NCI-H146 treated with DMSO at 0.1 percent for 48 hours (cell line): Measurements from ENCODE around the gene CLEC7A.

ENCODE experiments used
- DNase-seq: peaks from one replicate; lab custom pipeline; 2025; ENCODE audit not compliant: unreplicated experiment; lab: John Stamatoyannopoulos, UW

Gene CLEC7A

GRCh38 chr12:10142976-10143589, 13.1 kb upstream of the CLEC7A start:
- no peak for DNase-seq

DNA sequence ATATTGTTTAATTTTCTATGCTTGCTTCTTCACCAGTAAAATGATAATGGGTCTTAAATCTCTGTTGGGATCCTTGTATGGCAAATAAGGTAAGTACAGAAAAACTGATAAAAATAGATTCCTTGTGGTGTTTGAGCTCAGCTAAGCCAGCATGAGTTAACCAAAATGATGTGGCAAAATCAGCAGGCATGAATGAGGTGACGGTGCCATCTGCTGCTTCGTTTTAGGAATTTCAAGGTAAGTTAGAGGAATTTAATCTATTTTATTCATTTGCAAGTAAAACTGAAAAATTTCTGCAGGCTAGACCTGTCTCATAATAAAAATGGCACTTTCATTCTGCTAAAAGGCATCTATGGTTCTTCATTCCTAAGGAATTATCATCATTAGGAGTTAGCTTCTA, 10.0 kb upstream of the CLEC7A start:
- peak; percentile 35 for DNase-seq

GRCh38 chr12:10136637-10137205, 6.7 kb upstream of the CLEC7A start:
- DNase-seq = no peak

GRCh38 chr12:10135126-10135525, 5.1 kb upstream of the CLEC7A start:
- no peak for DNase-seq

DNA sequence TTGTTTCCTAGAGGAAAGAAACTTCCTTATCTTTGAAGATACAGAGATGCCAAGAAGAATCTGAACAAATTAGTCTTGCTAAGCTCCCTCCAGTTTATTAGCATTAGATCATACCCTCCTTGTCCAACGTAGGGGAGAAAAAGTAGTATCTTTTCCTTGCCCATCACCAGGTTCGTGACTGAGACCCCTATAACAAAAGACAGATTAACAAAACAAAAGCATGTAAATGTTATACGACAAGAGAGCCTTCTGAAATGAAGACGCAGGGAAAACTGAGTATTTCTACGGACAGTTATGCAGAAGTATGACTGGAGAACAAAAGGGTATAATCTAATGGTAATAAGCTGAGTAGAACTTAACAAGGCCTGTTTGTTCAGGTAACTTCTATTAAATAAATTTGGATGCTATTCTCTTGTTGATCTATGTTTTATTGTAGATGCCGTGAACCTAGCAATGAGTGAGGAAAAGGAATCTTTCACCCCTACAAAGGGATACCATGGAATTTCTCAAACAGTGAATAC, 2.9 kb upstream of the CLEC7A start:
- DNase-seq = no peak

- no peak for DNase-seq
Observed at GRCh38 chr12:10131111-10131690, 1.2 kb upstream of the CLEC7A start.

DNA sequence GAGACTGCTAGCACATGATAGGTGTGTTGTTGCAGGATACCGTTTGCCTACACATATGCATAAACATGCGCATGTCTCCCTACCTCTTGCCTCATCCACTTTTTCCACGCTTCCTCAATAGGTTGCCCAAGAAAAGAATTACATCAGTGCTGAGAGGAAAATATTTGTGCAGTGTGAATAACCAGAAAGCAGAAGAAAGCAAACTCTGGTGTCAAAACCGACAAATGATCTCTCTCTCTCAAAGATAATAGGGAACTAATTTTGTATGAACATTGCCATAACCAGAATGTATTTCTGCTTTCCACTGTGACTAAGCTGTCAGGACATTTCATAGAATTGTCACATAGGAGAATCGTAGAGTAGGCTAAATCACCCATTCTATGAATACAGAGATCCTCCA, 1.3 kb downstream of the CLEC7A start:
- DNase-seq = no peak

GRCh38 chr12:10126413-10126812, 3.6 kb downstream of the CLEC7A start:
- no peak for DNase-seq

DNA sequence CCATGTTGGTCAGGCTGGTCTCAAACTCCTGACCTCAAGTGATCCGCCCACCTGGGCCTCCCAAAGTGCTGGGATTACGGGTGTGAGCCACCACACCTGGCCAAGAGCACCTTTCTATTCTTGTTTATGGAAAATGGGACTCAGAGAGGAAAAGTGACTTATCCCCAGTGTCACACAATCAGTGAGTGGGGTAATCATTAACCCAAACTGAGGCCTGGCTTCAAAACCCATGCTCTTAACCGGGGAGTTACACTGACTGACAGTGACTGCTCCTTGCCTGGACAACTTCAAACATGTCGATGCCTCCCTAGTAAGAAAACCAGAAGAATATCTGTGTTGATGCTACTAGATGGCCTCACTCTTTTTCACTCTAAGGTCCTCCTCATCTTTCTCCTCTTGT, 7.3 kb downstream of the CLEC7A start:
- no peak for DNase-seq

DNA sequence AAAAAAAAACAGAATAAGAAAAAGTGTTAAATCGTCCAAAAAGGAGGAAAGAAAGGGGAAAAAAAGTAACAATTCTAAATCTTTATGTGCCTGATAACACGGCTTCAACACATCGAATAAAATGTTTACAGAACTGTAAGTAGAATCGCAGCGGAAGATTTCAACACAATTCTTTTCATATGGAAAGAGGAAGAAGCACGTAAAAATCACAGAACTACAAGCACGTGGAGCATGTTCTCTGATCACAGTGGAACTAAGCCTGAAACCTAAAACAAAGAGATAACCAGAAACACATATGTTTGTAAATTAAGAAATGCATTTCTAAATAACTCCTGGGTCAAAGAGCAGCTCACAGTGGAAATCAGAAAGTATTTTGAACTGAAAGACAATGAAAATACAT, 8.7 kb downstream of the CLEC7A start:
- no peak for DNase-seq

DNA sequence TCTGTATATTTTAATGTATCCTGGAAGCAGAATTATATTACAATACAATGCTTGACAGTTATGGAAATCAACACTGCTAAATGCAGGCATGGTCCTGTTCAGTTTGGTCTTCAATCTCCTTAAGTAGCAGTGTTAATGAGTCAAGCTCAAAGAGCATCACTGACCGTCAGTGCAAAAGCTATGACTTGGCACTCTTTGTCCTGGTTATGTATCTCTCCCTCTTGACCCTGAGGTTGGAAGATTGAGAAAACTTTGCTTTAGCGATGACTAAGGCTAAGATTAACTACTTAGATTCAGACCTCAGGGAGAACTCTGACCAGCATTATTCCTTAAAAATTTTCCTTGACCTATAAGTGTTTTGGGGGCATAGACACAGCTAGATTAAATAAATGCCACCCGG, 10.9 kb downstream of the CLEC7A start:
- DNase-seq = no peak

DNA sequence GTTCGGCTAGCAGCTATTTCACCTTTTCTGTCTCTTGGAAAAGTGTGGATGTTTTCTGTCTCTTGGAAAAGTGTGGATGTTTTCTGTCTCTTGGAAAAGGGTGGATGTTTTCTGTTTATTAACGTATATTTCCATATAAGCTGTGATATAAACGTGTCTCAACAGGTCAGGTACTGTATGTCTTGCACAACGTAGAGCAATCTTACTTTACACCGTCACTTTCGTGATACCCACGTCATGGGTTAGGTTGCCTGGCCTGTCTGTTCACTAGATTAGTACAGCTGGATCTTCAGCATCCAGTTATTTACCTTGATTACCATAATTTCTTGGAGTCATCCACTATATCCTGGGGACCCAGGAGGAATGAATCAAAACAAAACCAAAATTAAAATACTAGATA, 14.1 kb downstream of the CLEC7A start:
- DNase-seq = peak; percentile 44

GRCh38 chr12:10115311-10115710, 14.7 kb downstream of the CLEC7A start:
- DNase-seq = peak; percentile 37

DNA sequence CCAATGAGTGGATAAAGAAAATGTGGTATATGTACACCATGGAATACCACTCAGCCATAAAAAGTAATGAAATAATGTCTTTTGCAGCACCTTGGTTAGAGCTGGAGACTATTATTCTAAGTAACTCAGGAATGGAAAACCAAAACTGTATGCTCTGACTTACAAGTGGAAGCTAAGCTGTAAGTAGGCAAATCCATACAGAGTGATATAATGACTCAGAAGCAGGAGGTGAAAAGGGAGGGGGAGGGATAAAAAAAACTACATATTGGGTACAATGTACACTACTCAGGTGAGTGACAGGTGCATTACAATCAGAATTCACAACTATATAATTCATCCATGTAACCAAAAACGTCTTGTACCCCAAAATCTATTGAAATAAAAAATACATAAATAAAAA, 16.1 kb downstream of the CLEC7A start:
- DNase-seq = no peak

- no peak for DNase-seq
Observed at GRCh38 chr12:10113075-10113474, 16.9 kb downstream of the CLEC7A start.

DNA sequence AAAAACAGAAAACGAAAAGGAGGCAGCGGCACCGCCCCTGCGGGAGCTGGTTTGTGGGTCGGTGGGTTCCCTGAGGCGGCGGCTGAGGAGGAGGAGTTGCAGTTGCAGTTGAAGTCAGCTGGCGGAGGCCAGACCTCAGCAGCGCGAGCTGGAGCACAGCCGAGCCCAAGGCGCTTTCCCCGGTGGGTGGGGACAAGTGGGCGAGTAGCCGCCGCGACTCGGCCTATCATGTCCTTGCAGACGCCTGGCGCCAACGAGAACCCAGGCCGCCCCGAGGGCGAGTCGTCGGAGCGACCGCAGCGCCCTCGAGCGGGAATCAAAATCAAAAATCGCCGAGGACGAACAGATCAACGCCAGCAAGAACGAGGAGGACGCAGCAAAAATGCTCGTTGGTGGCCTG, 18.5 kb downstream of the CLEC7A start:
- peak; percentile 29 for DNase-seq

DNA sequence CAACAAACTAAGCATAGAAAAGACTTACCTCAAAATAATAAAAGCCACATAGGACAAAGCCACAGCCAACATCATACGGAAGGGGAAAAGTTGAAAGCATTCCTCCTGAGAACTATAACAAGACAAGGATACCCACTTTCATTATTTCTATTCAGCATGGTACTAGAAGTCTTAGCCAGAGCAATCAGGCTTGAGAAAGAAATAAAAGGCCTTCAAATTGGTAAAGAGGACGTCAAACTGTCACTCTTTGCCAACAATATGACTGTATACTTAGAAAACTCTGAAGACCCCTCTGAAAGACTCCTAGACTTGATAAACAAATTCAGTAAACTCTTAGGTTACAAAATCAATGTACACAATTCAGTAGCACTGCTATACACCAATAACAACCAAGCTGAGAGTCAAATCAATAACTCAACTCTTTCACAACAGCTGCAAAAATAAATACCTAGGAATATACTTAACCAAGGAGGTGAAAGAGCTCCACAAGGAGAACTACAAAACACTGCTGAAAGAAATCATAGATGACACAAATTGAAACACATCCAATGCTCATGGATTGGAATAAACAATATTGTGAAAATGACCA, 19.6 kb downstream of the CLEC7A start:
- no peak for DNase-seq

- no peak for DNase-seq
Observed at GRCh38 chr12:10102322-10102721, 27.7 kb downstream of the CLEC7A start.

GRCh38 chr12:10101648-10102220, 28.3 kb downstream of the CLEC7A start:
- DNase-seq = no peak

DNA sequence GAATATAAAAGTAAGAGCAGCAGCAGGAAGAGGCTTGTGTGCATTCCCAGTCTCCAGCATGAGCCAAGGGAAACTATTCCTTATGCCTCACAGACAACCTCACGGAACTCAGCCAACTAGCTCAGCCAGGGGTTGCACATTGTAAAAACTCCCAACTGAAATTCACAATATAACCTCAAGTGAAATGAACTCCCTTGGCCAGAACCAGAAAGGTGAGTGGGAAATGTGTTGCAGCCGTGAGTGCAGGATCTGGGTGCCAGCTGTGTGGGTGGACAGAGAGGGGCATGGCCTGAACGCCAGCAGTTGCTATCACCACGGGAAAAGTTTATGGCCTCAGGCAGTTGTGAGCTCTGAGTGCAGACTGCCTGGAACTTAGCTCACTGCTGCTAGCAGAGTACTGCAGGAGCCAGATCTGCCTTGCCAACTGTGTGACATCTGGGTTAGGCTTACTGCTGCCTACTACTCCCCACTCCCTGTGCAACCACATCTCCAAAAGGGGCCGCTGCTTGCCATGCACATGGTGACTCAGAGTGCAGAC, 28.9 kb downstream of the CLEC7A start:
- DNase-seq = no peak

DNA sequence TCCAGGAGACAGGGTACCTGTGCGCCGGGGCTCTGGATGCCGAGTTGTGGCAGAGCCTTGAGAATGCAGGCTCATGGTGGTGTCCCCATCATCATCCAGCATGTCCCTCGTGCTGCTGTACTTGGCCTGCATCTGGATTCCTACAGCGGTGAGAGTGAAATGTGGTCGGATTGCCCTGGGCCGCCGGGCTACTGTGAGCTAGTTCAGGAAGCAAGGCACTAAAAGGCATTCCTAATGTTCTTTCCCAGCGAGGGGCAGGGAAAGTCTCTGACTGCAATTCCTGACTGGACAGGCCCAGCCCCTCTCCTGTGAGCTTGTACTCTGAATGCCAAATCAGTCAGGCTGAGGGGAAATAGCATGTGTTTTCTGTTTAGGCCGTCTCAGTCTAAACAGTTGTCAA, 31.2 kb downstream of the CLEC7A start, which contains the start of gene CLEC1A:
CLEC1A (minus strand) TSS at position 195 of the 400 bp plus-strand sequence; CDS start at position 132, 63 bp downstream.
- DNase-seq = no peak
